ENCODE results near the gene SQSTM1.

GRCh38 chr5:179817470-179817840 is 3.2 kb upstream of the SQSTM1 start:
- no peak for TF ChIP-seq CTCF (conservative IDR thresholded peaks at IDR 0.05)
- no peak for TF ChIP-seq EZH2 (IDR thresholded peaks at IDR 0.05; ENCODE audit: low read depth)

All from PC-9 (cell line).